Skin epidermis (tissue), 12 donors: ENCODE measurements around the gene MYBPH.
A peak's percentile ranks its signal among the peaks of the same experiment; 100 is the strongest.

Source experiments
- H3K27ac ChIP-seq, 21 experiments: fragments of 200-600 bp; sonication (generic) in 11 of 21; one replicate each; pipeline ENCODE4 v1.5.0; 2020; ENCODE audit warnings: mild to moderate bottlenecking in 3 of 21, inconsistent platforms in 2 of 21, moderate library complexity in 2 of 21
- H3K4me3 ChIP-seq, 7 experiments: fragments of 200-600 bp; sonication (generic) in 2 of 7; one replicate each; pipeline ENCODE4 v1.5.0; 2020; ENCODE audit warnings: inconsistent platforms in 2 of 7, mild to moderate bottlenecking in 2 of 7, moderate library complexity in 1 of 7

Gene MYBPH

GRCh38 chr1:203153989-203154821 is 21.4 kb downstream of the MYBPH start:
- Histone ChIP-seq H3K27ac (peak overlapping the region in 1 of 21 experiments; percentile 75), H3K4me3 (no peak overlapping the region)

GRCh38 chr1:203153051-203153988 is 22.3 kb downstream of the MYBPH start:
- Histone ChIP-seq H3K27ac (peak overlapping the region in 1 of 21 experiments; percentile 75), H3K4me3 (no peak overlapping the region)

- Histone ChIP-seq H3K4me3 (no peak overlapping the region), H3K27ac (no peak overlapping the region)
These were observed 23.2 kb downstream of the MYBPH start for GRCh38 chr1:203152158-203153034.

- Histone ChIP-seq H3K4me3 (no peak overlapping the region), H3K27ac (no peak overlapping the region)
These were observed 24.1 kb downstream of the MYBPH start for GRCh38 chr1:203151362-203152157.

GRCh38 chr1:203150511-203151297 is 24.9 kb downstream of the MYBPH start:
- Histone ChIP-seq H3K4me3 (no peak overlapping the region), H3K27ac (no peak overlapping the region)

GRCh38 chr1:203149188-203149840 is 26.3 kb downstream of the MYBPH start:
- Histone ChIP-seq H3K27ac (no peak overlapping the region), H3K4me3 (no peak overlapping the region)

GRCh38 chr1:203148579-203148978 is 27.0 kb downstream of the MYBPH start:
- Histone ChIP-seq H3K27ac (no peak overlapping the region), H3K4me3 (no peak overlapping the region)

- H3K27ac ChIP-seq, result no peak overlapping the region
- H3K4me3 ChIP-seq, result no peak overlapping the region
These were observed 27.5 kb downstream of the MYBPH start for GRCh38 chr1:203148127-203148526.

- H3K4me3 ChIP-seq, result no peak overlapping the region
- no peak overlapping the region for H3K27ac ChIP-seq
These were observed 28.2 kb downstream of the MYBPH start for GRCh38 chr1:203147376-203147775.

GRCh38 chr1:203146537-203146936 is 29.1 kb downstream of the MYBPH start:
- Histone ChIP-seq H3K27ac (no peak overlapping the region), H3K4me3 (no peak overlapping the region)

GRCh38 chr1:203146042-203146369 is 29.6 kb downstream of the MYBPH start:
- H3K4me3 ChIP-seq, result no peak overlapping the region
- no peak overlapping the region for H3K27ac ChIP-seq

GRCh38 chr1:203145321-203146041 is 30.1 kb downstream of the MYBPH start:
- H3K27ac ChIP-seq, result peak overlapping the region in 1 of 21 experiments; percentile 10
- no peak overlapping the region for H3K4me3 ChIP-seq

GRCh38 chr1:203144661-203145060 is 31.0 kb downstream of the MYBPH start:
- no peak overlapping the region for H3K4me3 ChIP-seq

GRCh38 chr1:203143641-203144040 is 32.0 kb downstream of the MYBPH start:
- no peak overlapping the region for H3K27ac ChIP-seq

More at GRCh38 chr1:203144661-203145060, 31.0 kb downstream of the MYBPH start:
- H3K27ac ChIP-seq, result no peak overlapping the region

GRCh38 chr1:203142684-203143408 is 32.8 kb downstream of the MYBPH start:
- no peak overlapping the region for H3K27ac ChIP-seq

More at GRCh38 chr1:203143641-203144040, 32.0 kb downstream of the MYBPH start:
- no peak overlapping the region for H3K4me3 ChIP-seq

GRCh38 chr1:203142124-203142523 is 33.5 kb downstream of the MYBPH start:
- H3K4me3 ChIP-seq, result no peak overlapping the region
- H3K27ac ChIP-seq, result no peak overlapping the region

More at GRCh38 chr1:203142684-203143408, 32.8 kb downstream of the MYBPH start:
- no peak overlapping the region for H3K4me3 ChIP-seq
